Measurements from ENCODE around the gene NOL12. TPM values are rescaled to one million over a fixed set of nuclear protein-coding genes. Genes with fewer than 3 reads are reported as not detected.
"Not testable (repeated sequence)": the region's sequence is repeated elsewhere in the genome, so short reads cannot be mapped to it uniquely, and the experiment has no call there.

Gene NOL12
- total RNA-seq, 1 donor from 2014 or later: 23.7 TPM

DNA sequence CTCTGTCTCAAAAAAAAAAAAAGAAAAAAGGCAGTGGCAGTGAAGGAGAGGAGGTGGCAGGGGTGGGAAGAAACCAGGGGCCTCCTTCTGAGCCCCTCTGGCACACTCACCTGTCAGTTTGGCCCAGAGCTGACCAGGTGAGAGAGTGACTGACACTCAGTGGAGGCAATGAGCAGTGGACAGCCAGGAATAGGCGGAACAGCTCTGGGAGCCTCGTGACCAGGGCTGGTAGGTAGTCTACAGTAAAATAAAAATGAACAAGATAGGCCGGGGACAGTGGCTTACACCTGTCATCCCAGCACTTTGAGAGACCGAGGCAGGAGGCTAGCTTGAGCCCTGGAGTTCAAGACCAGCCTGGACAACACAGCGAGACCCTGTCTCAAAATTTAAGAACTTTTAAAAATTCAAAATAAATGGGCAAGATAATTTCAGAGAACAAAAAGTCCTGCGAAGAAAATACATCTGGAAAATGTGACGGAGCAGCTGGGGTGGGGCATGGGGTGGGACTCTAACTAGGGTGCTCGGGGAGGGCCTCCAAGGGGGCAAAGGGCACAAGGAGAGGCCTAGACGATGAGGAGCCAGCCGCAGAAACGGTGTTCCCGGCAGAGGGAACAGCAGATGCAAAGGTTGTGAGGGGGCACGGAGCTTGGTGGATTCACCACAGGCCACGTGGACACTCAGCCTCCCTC is 31.4 kb upstream of the NOL12 start:
- no peak overlapping the region for H3K27ac Mint-ChIP-seq
- Histone ChIP-seq H3K27me3 (no peaks in the 10 kb centered on the region), H3K36me3 (no peaks in the 10 kb centered on the region), H2AFZ (replicated peaks) (no peak overlapping the region), H3K79me2 (ENCODE audit: low read depth) (peaks cover 7% of the 10 kb centered on the region), H4K20me1 (ENCODE audit: low read depth) (peaks cover 6% of the 10 kb centered on the region), H3K9me3 (ENCODE audit: low read depth) (no peaks in the 10 kb centered on the region), H3K4me3 (no peak overlapping the region), H3K9ac (no peak overlapping the region), H3K4me1 (peaks cover 5% of the 10 kb centered on the region), H3K27ac (no peak overlapping the region), H3K4me2 (no peak overlapping the region), H3F3A (ENCODE audit: low read depth) (no peaks in the 10 kb centered on the region)
- H3K4me1 Mint-ChIP-seq: peaks cover 21% of the 10 kb centered on the region
- H3K27me3 Mint-ChIP-seq (ENCODE audit: insufficient read depth, low read depth): peaks cover 9% of the 10 kb centered on the region
- no peak overlapping the region for H3K4me3 Mint-ChIP-seq
- H3K9me3 Mint-ChIP-seq: no peaks in the 10 kb centered on the region
- H3K36me3 Mint-ChIP-seq: peaks cover 2% of the 10 kb centered on the region
- no peak for DNase-seq (ENCODE audit: low spot score)
- TF ChIP-seq EZH2phosphoT487 (IDR thresholded peaks at IDR 0.05) (no peak), EZH2 (IDR thresholded peaks at IDR 0.05) (no peak)
- TF ChIP-seq, protein P1, sequence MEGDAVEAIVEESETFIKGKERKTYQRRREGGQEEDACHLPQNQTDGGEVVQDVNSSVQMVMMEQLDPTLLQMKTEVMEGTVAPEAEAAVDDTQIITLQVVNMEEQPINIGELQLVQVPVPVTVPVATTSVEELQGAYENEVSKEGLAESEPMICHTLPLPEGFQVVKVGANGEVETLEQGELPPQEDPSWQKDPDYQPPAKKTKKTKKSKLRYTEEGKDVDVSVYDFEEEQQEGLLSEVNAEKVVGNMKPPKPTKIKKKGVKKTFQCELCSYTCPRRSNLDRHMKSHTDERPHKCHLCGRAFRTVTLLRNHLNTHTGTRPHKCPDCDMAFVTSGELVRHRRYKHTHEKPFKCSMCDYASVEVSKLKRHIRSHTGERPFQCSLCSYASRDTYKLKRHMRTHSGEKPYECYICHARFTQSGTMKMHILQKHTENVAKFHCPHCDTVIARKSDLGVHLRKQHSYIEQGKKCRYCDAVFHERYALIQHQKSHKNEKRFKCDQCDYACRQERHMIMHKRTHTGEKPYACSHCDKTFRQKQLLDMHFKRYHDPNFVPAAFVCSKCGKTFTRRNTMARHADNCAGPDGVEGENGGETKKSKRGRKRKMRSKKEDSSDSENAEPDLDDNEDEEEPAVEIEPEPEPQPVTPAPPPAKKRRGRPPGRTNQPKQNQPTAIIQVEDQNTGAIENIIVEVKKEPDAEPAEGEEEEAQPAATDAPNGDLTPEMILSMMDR (IDR thresholded peaks at IDR 0.05): no peak

- Histone ChIP-seq H3K9me3 (ENCODE audit: low read depth) (no peaks in the 10 kb centered on the region), H3K9ac (no peak overlapping the region), H3K36me3 (no peaks in the 10 kb centered on the region), H2AFZ (replicated peaks) (no peak overlapping the region), H4K20me1 (ENCODE audit: low read depth) (peaks cover 11% of the 10 kb centered on the region), H3K79me2 (ENCODE audit: low read depth) (peaks cover 12% of the 10 kb centered on the region), H3K4me1 (peaks cover 10% of the 10 kb centered on the region), H3F3A (ENCODE audit: low read depth) (no peaks in the 10 kb centered on the region), H3K27ac (no peak overlapping the region), H3K4me3 (no peak overlapping the region), H3K4me2 (no peak overlapping the region), H3K27me3 (no peaks in the 10 kb centered on the region)
- TF ChIP-seq EZH2 (IDR thresholded peaks at IDR 0.05) (no peak), EZH2phosphoT487 (IDR thresholded peaks at IDR 0.05) (no peak)
- TF ChIP-seq, protein P1 (IDR thresholded peaks at IDR 0.05): no peak
- Mint-ChIP-seq H3K36me3 (peaks cover 2% of the 10 kb centered on the region), H3K27ac (no peak overlapping the region), H3K4me1 (peaks cover 26% of the 10 kb centered on the region), H3K9me3 (no peaks in the 10 kb centered on the region), H3K27me3 (ENCODE audit: insufficient read depth, low read depth) (peaks cover 9% of the 10 kb centered on the region), H3K4me3 (no peak overlapping the region)
- no peak for DNase-seq (ENCODE audit: low spot score)
Observed at GRCh38 chr22:37655252-37655563, 30.9 kb upstream of the NOL12 start.

- H3K4me3 Mint-ChIP-seq; H3K4me2 ChIP-seq; DNase-seq (ENCODE audit: low spot score); H3K27ac ChIP-seq; H3K9me3 Mint-ChIP-seq; H3K4me3 ChIP-seq; H3K27me3 ChIP-seq; H3K36me3 Mint-ChIP-seq; H3K9me3 ChIP-seq (ENCODE audit: low read depth); H3K9ac ChIP-seq; H3F3A ChIP-seq (ENCODE audit: low read depth); H3K36me3 ChIP-seq; H2AFZ ChIP-seq (replicated peaks); H3K27me3 Mint-ChIP-seq (ENCODE audit: insufficient read depth, low read depth): not testable (repeated sequence)
- Histone ChIP-seq H3K79me2 (ENCODE audit: low read depth) (peaks cover 26% of the 10 kb centered on the region), H4K20me1 (ENCODE audit: low read depth) (peaks cover 25% of the 10 kb centered on the region), H3K4me1 (peaks cover 18% of the 10 kb centered on the region)
- peak overlapping the region; percentile 84 for H3K27ac Mint-ChIP-seq
- peaks cover 40% of the 10 kb centered on the region for H3K4me1 Mint-ChIP-seq
Observed at GRCh38 chr22:37656583-37656982, 29.6 kb upstream of the NOL12 start.

- Histone ChIP-seq H2AFZ (replicated peaks) (peak overlapping the region; percentile 52), H3K9ac (no peak overlapping the region), H3K27ac (no peak overlapping the region), H3K36me3 (no peaks in the 10 kb centered on the region), H3K9me3 (ENCODE audit: low read depth) (no peaks in the 10 kb centered on the region), H3F3A (ENCODE audit: low read depth) (no peaks in the 10 kb centered on the region), H3K4me2 (peak overlapping the region; percentile 79), H3K79me2 (ENCODE audit: low read depth) (peaks cover 37% of the 10 kb centered on the region), H4K20me1 (ENCODE audit: low read depth) (peaks cover 35% of the 10 kb centered on the region), H3K4me3 (peak overlapping the region; percentile 51), H3K27me3 (no peaks in the 10 kb centered on the region), H3K4me1 (peaks cover 18% of the 10 kb centered on the region)
- peak overlapping the region; percentile 93 for H3K27ac Mint-ChIP-seq
- H3K4me1 Mint-ChIP-seq: peaks cover 45% of the 10 kb centered on the region
- H3K9me3 Mint-ChIP-seq: no peaks in the 10 kb centered on the region
- peaks cover 8% of the 10 kb centered on the region for H3K27me3 Mint-ChIP-seq (ENCODE audit: insufficient read depth, low read depth)
- DNase-seq (ENCODE audit: low spot score): peak; percentile 51
- peak overlapping the region; percentile 96 for H3K4me3 Mint-ChIP-seq
- peaks cover 3% of the 10 kb centered on the region for H3K36me3 Mint-ChIP-seq
- TF ChIP-seq EZH2 (IDR thresholded peaks at IDR 0.05): no peak
- TF ChIP-seq, protein P1 (IDR thresholded peaks at IDR 0.05): no peak
- no peak for TF ChIP-seq EZH2phosphoT487 (IDR thresholded peaks at IDR 0.05)
Observed at GRCh38 chr22:37657590-37658132, 28.5 kb upstream of the NOL12 start.

Measured in neural progenitor cell (in vitro differentiated cells).